ENCODE results near the gene UNC5A.

The UNC5A gene

GRCh38 chr5:176895831-176896230 is 85.5 kb downstream of the UNC5A start:
- TF ChIP-seq GLIS3 (CRISPR knock-in tag; IDR thresholded peaks at IDR 0.05) (no peak), CSRNP3 (CRISPR knock-in tag; IDR thresholded peaks at IDR 0.05) (no peak), SNAI2 (CRISPR knock-in tag; IDR thresholded peaks at IDR 0.05) (no peak), ZNF565 (CRISPR knock-in tag; conservative IDR thresholded peaks at IDR 0.05; ENCODE audit: low read depth) (no peak), RARB (CRISPR knock-in tag; IDR thresholded peaks at IDR 0.05) (no peak), CSDC2 (CRISPR knock-in tag; IDR thresholded peaks at IDR 0.05) (no peak), OSR1 (CRISPR knock-in tag; IDR thresholded peaks at IDR 0.05) (no peak), TCF4 (CRISPR knock-in tag; IDR thresholded peaks at IDR 0.05; ENCODE audit: borderline replicate concordance) (no peak), PATZ1 (CRISPR knock-in tag; IDR thresholded peaks at IDR 0.05; ENCODE audit: borderline replicate concordance) (no peak), PPARA (CRISPR knock-in tag; IDR thresholded peaks at IDR 0.05; ENCODE audit: borderline replicate concordance) (no peak), ZFP3 (CRISPR knock-in tag; IDR thresholded peaks at IDR 0.05) (no peak), ESRRG (CRISPR knock-in tag; IDR thresholded peaks at IDR 0.05) (no peak), ZFP30 (CRISPR knock-in tag; IDR thresholded peaks at IDR 0.05) (no peak), ISL1 (CRISPR knock-in tag; IDR thresholded peaks at IDR 0.05) (no peak)

GRCh38 chr5:176897263-176897662 is 86.9 kb downstream of the UNC5A start:
- ATAC-seq = no peak
- TF ChIP-seq ISL1 (CRISPR knock-in tag; IDR thresholded peaks at IDR 0.05) (no peak), CSDC2 (CRISPR knock-in tag; IDR thresholded peaks at IDR 0.05) (no peak), TCF4 (CRISPR knock-in tag; IDR thresholded peaks at IDR 0.05; ENCODE audit: borderline replicate concordance) (no peak), TOX (CRISPR knock-in tag; IDR thresholded peaks at IDR 0.05; ENCODE audit: borderline replicate concordance) (no peak), ARNTL (CRISPR knock-in tag; IDR thresholded peaks at IDR 0.05; ENCODE audit: borderline replicate concordance, low read depth) (no peak), POU6F1 (CRISPR knock-in tag; IDR thresholded peaks at IDR 0.05; ENCODE audit: borderline replicate concordance, low read depth) (no peak), PATZ1 (CRISPR knock-in tag; IDR thresholded peaks at IDR 0.05; ENCODE audit: borderline replicate concordance) (no peak), ZFP3 (CRISPR knock-in tag; IDR thresholded peaks at IDR 0.05) (no peak), PPARA (CRISPR knock-in tag; IDR thresholded peaks at IDR 0.05; ENCODE audit: borderline replicate concordance) (no peak), ZFP30 (CRISPR knock-in tag; IDR thresholded peaks at IDR 0.05) (no peak), ZNF565 (CRISPR knock-in tag; conservative IDR thresholded peaks at IDR 0.05; ENCODE audit: low read depth) (no peak), ZNF70 (CRISPR knock-in tag; IDR thresholded peaks at IDR 0.05) (no peak), GLIS3 (CRISPR knock-in tag; IDR thresholded peaks at IDR 0.05) (no peak), CREB5 (CRISPR knock-in tag; IDR thresholded peaks at IDR 0.05; ENCODE audit: low read depth) (no peak), ZC3H10 (CRISPR knock-in tag; IDR thresholded peaks at IDR 0.05) (no peak), ZNF8 (CRISPR knock-in tag; IDR thresholded peaks at IDR 0.05) (no peak), OSR1 (CRISPR knock-in tag; IDR thresholded peaks at IDR 0.05) (no peak), BACH2 (CRISPR knock-in tag; IDR thresholded peaks at IDR 0.05; ENCODE audit: borderline replicate concordance) (no peak), RARB (CRISPR knock-in tag; IDR thresholded peaks at IDR 0.05) (no peak)

More at GRCh38 chr5:176895831-176896230, 85.5 kb downstream of the UNC5A start:
- ATAC-seq = no peak

- ATAC-seq = no peak
- TF ChIP-seq PPARA (CRISPR knock-in tag; IDR thresholded peaks at IDR 0.05; ENCODE audit: borderline replicate concordance) = no peak
- TF ChIP-seq CREB5 (CRISPR knock-in tag; IDR thresholded peaks at IDR 0.05; ENCODE audit: low read depth) = no peak
- TF ChIP-seq ZC3H10 (CRISPR knock-in tag; IDR thresholded peaks at IDR 0.05) = no peak
These were observed 89.0 kb downstream of the UNC5A start, which contains the start of gene HK3 for GRCh38 chr5:176899296-176899891. HK3 (minus strand) TSS chr5:176899346; CDS start chr5:176896159, 3,187 bp downstream.

Measured in SK-N-SH treated with all-trans-retinoic acid at 6 μM for 48 hours (cell line).